K562 (cell line): ENCODE data around the gene CYB561A3. TPM values are rescaled to one million over a fixed set of nuclear protein-coding genes. Genes with fewer than 3 reads are reported as not detected.

Experiments
- ATAC-seq: fragments of 200-7000 bp; cut with Tn5 transposase; 3 replicates; pipeline ENCODE4 v1.9.1; 2020; ENCODE audit warnings: moderate library complexity
- BruUV-seq: library from RNA; stranded (reverse); fragments of 400-500 nt; replicated peaks from 2 replicates; lab custom pipeline; 2021; lab: Mats Ljungman, UMichigan
- CTCF ChIA-PET: fragments of 300-600 bp; formaldehyde crosslinking; extraction: SDS; loops from one replicate; lab custom pipeline; 2021; ENCODE audit warnings: low intra/inter-chr PET ratio; lab: Yijun Ruan, JAX
- POLR2A ChIA-PET: fragments of 300-600, 350-650 bp; sonication (Branson Sonifier 250); formaldehyde crosslinking; extraction: SDS; loops from one replicate; lab custom pipeline; 2021; ENCODE audit warnings: antibody characterized with exemption, inconsistent platforms; lab: Yijun Ruan, JAX
- DNase-seq, 4 experiments: peaks; one replicate each; pipeline versions ENCODE4 v3.0.0 to v3.0.0-alpha.2; 2011 to 2018; ENCODE audit warnings: low spot score in 3 of 4, mixed read lengths in 3 of 4; ENCODE audit errors: extremely low read depth in 1 of 4
- FAIRE-seq: peaks from 2 replicates; lab custom pipeline; 2011; peaks lifted over from hg19 to GRCh38; lab: Jason Lieb, UNC
- H2AFZ ChIP-seq: 2 replicates; pipeline ENCODE4 v1.6.0; 2011; ENCODE audit warnings: low read depth, low read length, control low read depth, inconsistent platforms
- H3K27ac ChIP-seq: fragments of 200-600 bp; 3 replicates; pipeline ENCODE4 v1.8.0; 2011; ENCODE audit warnings: low read depth, mild to moderate bottlenecking, control low read depth, inconsistent platforms, low read length, moderate library complexity, mixed read lengths; ENCODE audit errors: extremely low read depth
- H3K27me3 ChIP-seq, 2 experiments: fragments of 300-600 bp in 1 of 2; 2 replicates in 1 of 2; 3 replicates in 1 of 2; pipeline versions ENCODE4 v1.6.0 to v1.8.0; 2011; ENCODE audit warnings: inconsistent platforms in 2 of 2, low read length in 2 of 2, mild to moderate bottlenecking in 1 of 2, mixed read lengths in 1 of 2, moderate library complexity in 1 of 2; ENCODE audit not compliant: control insufficient read depth in 2 of 2, insufficient read depth in 2 of 2
- H3K36me3 ChIP-seq: fragments of 300-600 bp; 3 replicates; pipeline ENCODE4 v1.8.0; 2011; ENCODE audit warnings: mild to moderate bottlenecking, low read length, inconsistent platforms; ENCODE audit not compliant: control insufficient read depth, insufficient read depth
- H3K4me1 ChIP-seq, 2 experiments: fragments of 200-600 bp in 1 of 2; replicated peaks in 1 of 2; 2 replicates in 1 of 2; 3 replicates in 1 of 2; pipeline versions ENCODE4 v1.5.1 to v1.8.0; 2011; ENCODE audit warnings: inconsistent platforms in 2 of 2, low read length in 2 of 2, mild to moderate bottlenecking in 1 of 2, mixed read lengths in 1 of 2, moderate library complexity in 1 of 2; ENCODE audit not compliant: control insufficient read depth in 2 of 2, insufficient read depth in 2 of 2
- H3K4me2 ChIP-seq: 2 replicates; pipeline ENCODE4 v1.6.1; 2011; ENCODE audit warnings: low read length, control low read depth, inconsistent platforms, mixed read lengths; ENCODE audit not compliant: insufficient read depth
- H3K4me3 ChIP-seq: fragments of 200-600 bp; sonication (generic), shearing (Covaris generic); 2 replicates; pipeline ENCODE4 v1.5.1; 2016; ENCODE audit warnings: control low read depth, inconsistent platforms
- H3K79me2 ChIP-seq: fragments of 200-600 bp; 3 replicates; pipeline ENCODE4 v1.8.0; 2011; ENCODE audit warnings: low read length, inconsistent platforms; ENCODE audit not compliant: control insufficient read depth, insufficient read depth
- H3K9ac ChIP-seq, 2 experiments: 2 replicates each; pipeline versions ENCODE4 v1.6.0 to v1.6.1; 2011; ENCODE audit warnings: low read depth in 2 of 2, low read length in 2 of 2, control low read depth in 1 of 2, inconsistent platforms in 1 of 2, mild to moderate bottlenecking in 1 of 2, mixed read lengths in 1 of 2; ENCODE audit not compliant: insufficient read depth in 1 of 2
- H3K9me1 ChIP-seq: one replicate; pipeline ENCODE4 v1.6.0; 2011; ENCODE audit warnings: inconsistent platforms, mild to moderate bottlenecking, low read length, moderate library complexity; ENCODE audit not compliant: control insufficient read depth, insufficient read depth
- H3K9me3 ChIP-seq: replicated peaks from 2 replicates; pipeline ENCODE4 v1.5.1; 2011; ENCODE audit warnings: low read depth, low read length, inconsistent platforms; ENCODE audit not compliant: control insufficient read depth, insufficient read depth
- H4K20me1 ChIP-seq: replicated peaks from 2 replicates; pipeline ENCODE4 v1.6.1; 2011; ENCODE audit warnings: low read length, inconsistent platforms, mixed read lengths; ENCODE audit not compliant: control insufficient read depth, insufficient read depth
- EWSR1 ChIP-seq: fragments of 450-650 bp; IDR thresholded peaks from 2 replicates; pipeline ENCODE4 v1.6.1; 2018; ENCODE audit warnings: borderline replicate concordance, mild to moderate bottlenecking, low read depth, moderate library complexity; ENCODE audit not compliant: partially characterized antibody
- MAFG ChIP-seq: fragments of 450-650 bp; conservative IDR thresholded peaks from 2 replicates; pipeline ENCODE4 v1.6.1; 2016; ENCODE audit warnings: missing genetic modification characterization, missing compliant biosample characterization
- SMARCB1 ChIP-seq: IDR thresholded peaks from 2 replicates; pipeline ENCODE4 v1.6.1; 2011; ENCODE audit warnings: improper control_type of control experiment, low read depth; ENCODE audit not compliant: insufficient read length
- TCF7L2 ChIP-seq: fragments of 150-350 bp; IDR thresholded peaks from 2 replicates; pipeline ENCODE4 v1.6.1; 2016; ENCODE audit warnings: low read depth, mild to moderate bottlenecking, low read length, moderate library complexity
- TRIM25 ChIP-seq: fragments of 450-650 bp; IDR thresholded peaks from 2 replicates; pipeline ENCODE4 v1.7.0; 2016; ENCODE audit warnings: borderline replicate concordance
- USF2 ChIP-seq: sonication (generic); formaldehyde crosslinking; IDR thresholded peaks from 2 replicates; pipeline ENCODE4 v1.5.0; 2020; ENCODE audit warnings: missing genetic modification reagents
- ZNF140 ChIP-seq: fragments of 250-450 bp; sonication (Bioruptor Pico); IDR thresholded peaks from 2 replicates; pipeline ENCODE4 v1.8.0; 2021; ENCODE audit warnings: moderate library complexity, mild to moderate bottlenecking, inconsistent platforms
- ZNF239 ChIP-seq: fragments of 250-450 bp; sonication (Bioruptor Pico); IDR thresholded peaks from 2 replicates; pipeline ENCODE4 v1.4.0; 2020; ENCODE audit warnings: mild to moderate bottlenecking
- ZNF280A ChIP-seq: fragments of 450-650 bp; IDR thresholded peaks from 2 replicates; pipeline ENCODE4 v1.6.1; 2018; ENCODE audit warnings: mild to moderate bottlenecking, low read depth; ENCODE audit not compliant: partially characterized antibody
- WGBS: fragments of 100-300 bp; shearing (Covaris generic); methylation state at CpG from one replicate; pipeline ENCODE4 v1.1.6; 2016; ENCODE audit warnings: low coverage, mixed read lengths; ENCODE audit not compliant: insufficient coverage; ENCODE audit errors: missing lambda C conversion rate; 5-methylcytosine and 5-hydroxymethylcytosine counted together
- in situ Hi-C: fragments of 300-500 bp; cut with MboI; formaldehyde crosslinking; loops from 4 replicates; pipeline ENCODE4 v1.15.0; 2018; ENCODE audit warnings: inconsistent platforms, mixed read lengths
- intact Hi-C: fragments of 100-400 bp; cut with micrococcal nuclease; formaldehyde crosslinking; loops from 2 replicates; pipeline ENCODE4 v1.14.2; 2022
- polyA plus RNA-seq, 8 experiments: library from polyadenylated mRNA; depleted of rRNA in 4 of 8; stranded (reverse) in 5 of 8; unstranded in 3 of 8; fragments of >200 nt; fragmentation: Nextera tagmentation in 2 of 8; fragmentation: Illumina TruSeq in 1 of 8; extraction: Ambion mirVana in 2 of 8; extraction: Trizol in 1 of 8; gene quantifications; 2 replicates each; pipeline versions ENCODE4 v1.2.1 to v1.2.3, GENCODE V29; 2011 to 2014; ENCODE audit warnings: inconsistent platforms in 1 of 8, missing spikeins in 1 of 8
- total RNA-seq, 7 experiments: library from RNA; depleted of rRNA in 6 of 7; stranded (reverse); fragments of >200 nt in 6 of 7; fragmentation: Illumina TruSeq in 2 of 7; extraction: Trizol in 2 of 7; gene quantifications; 2 replicates each; pipeline versions ENCODE4 v1.2.1 to v1.2.3, GENCODE V29; 2011 to 2021; ENCODE audit warnings: low replicate concordance in 1 of 7

Gene CYB561A3
- total and polyA plus RNA-seq, 9 of the 15 experiments (the other 6 are each of a cell fraction or from before 2014, with no cell fraction given) = 29.2 to 78.9 (median 37.9) TPM

- TF ChIP-seq ZNF280A (no peak), ZNF239 (CRISPR knock-in tag) (no peak), TCF7L2 (no peak), EWSR1 (no peak), ZNF140 (CRISPR knock-in tag) (no peak), MAFG (tag) (no peak), SMARCB1 (no peak), TRIM25 (no peak), USF2 (no peak)
- Histone ChIP-seq H3K4me2 (no peak overlapping the region), H3K36me3 (peaks cover 98% of the 10 kb centered on the region), H3K9me3 (no peaks in the 10 kb centered on the region), H3K4me3 (no peak overlapping the region), H3K9ac (no peak overlapping the region), H3K79me2 (no peaks in the 10 kb centered on the region), H3K9me1 (peaks cover 3% of the 10 kb centered on the region), H4K20me1 (no peaks in the 10 kb centered on the region), H2AFZ (no peak overlapping the region), H3K27me3 (no peaks in the 10 kb centered on the region), H3K27ac (no peak overlapping the region), H3K4me1 (no peaks in the 10 kb centered on the region)
- CTCF ChIA-PET = interaction anchor here (0.6 kb wide), 1 partner anchor 45 kb away, joined by 3 read pairs; no protein-coding TSS in a partner anchor
- POLR2A ChIA-PET = interaction anchor here (2.0 kb wide), 1 partner anchor 9 kb away, joined by 6 read pairs; no protein-coding TSS in a partner anchor
- BruUV-seq = no TSS peak
- in situ Hi-C loops = no loop called here
- intact Hi-C loops = no loop called here
- DNase-seq (no peak), ATAC-seq (no peak), FAIRE-seq (no peak)
- WGBS = 100% methylated on average over 1 of the region's 1 CpG
Measured at GRCh38 chr11:61306221-61306620, 55.5 kb downstream of the CYB561A3 start.
